Heart right ventricle (tissue), 16 donors: ENCODE results near the gene CBX3. TPM values are rescaled to one million over a fixed set of nuclear protein-coding genes. Genes with fewer than 3 reads are reported as not detected.

ENCODE experiments used
- ATAC-seq, 8 donors: fragments of 200-7000 bp; cut with Tn5 transposase; one replicate each; pipeline ENCODE4 v1.9.1; 2020; ENCODE audit warnings: mild to moderate bottlenecking in 8 of 8, moderate library complexity in 8 of 8, moderate number of reproducible peaks in 1 of 8
- DNase-seq, 2 donors: peaks; one replicate each; pipeline ENCODE4 v3.0.0-alpha.2; 2020
- H3K27ac ChIP-seq, 10 donors: fragments of 200-600 bp; sonication (generic) in 2 of 10; one replicate each; pipeline versions ENCODE4 v1.5.0 to v1.8.0; 2020 to 2022; ENCODE audit warnings: mild to moderate bottlenecking in 3 of 10
- H3K27me3 ChIP-seq, 7 donors: fragments of 200-600 bp; one replicate each; pipeline ENCODE4 v1.8.0; 2021 to 2022; ENCODE audit warnings: mild to moderate bottlenecking in 2 of 7
- H3K36me3 ChIP-seq, 9 donors: fragments of 200-600 bp; sonication (generic) in 1 of 9; one replicate each; pipeline versions ENCODE4 v1.5.0 to v1.8.0; 2020 to 2022; ENCODE audit warnings: mild to moderate bottlenecking in 2 of 9
- H3K4me1 ChIP-seq, 9 donors: fragments of 200-600 bp; sonication (generic) in 1 of 9; one replicate each; pipeline versions ENCODE4 v1.5.0 to v1.8.0; 2020 to 2022; ENCODE audit warnings: mild to moderate bottlenecking in 4 of 9
- H3K4me3 ChIP-seq, 10 donors: fragments of 200-600 bp; sonication (generic) in 2 of 10; one replicate each; pipeline versions ENCODE4 v1.5.0 to v1.8.0; 2020 to 2022; ENCODE audit warnings: mild to moderate bottlenecking in 7 of 10, moderate library complexity in 2 of 10
- H3K9me3 ChIP-seq, 11 donors: fragments of 200-600 bp in 10 of 11; sonication (generic) in 2 of 11; one replicate each; pipeline versions ENCODE4 v1.5.0 to v1.8.0; 2013 to 2022; ENCODE audit warnings: mild to moderate bottlenecking in 2 of 11, control low read depth in 1 of 11, moderate library complexity in 1 of 11
- WGBS, 2 donors: extraction: QIAGEN DNeasy Blood & Tissue Kit; methylation state at CpG; one replicate each; pipeline ENCODE4 v1.1.7; 2013; ENCODE audit warnings: inconsistent platforms in 1 of 2; 5-methylcytosine and 5-hydroxymethylcytosine counted together
- intact Hi-C, 10 donors: fragments of 100-400 bp; cut with DNase I; formaldehyde crosslinking; loops; one replicate each; pipeline versions ENCODE4 v1.11.1 to v1.14.2; 2022
- polyA plus RNA-seq, 2 donors: library from polyadenylated mRNA; stranded (reverse); fragments of 200-250 nt; gene quantifications; one replicate each; pipeline ENCODE4 v1.2.3, GENCODE V29; 2013
- total RNA-seq, 10 donors: library from RNA; stranded (reverse); fragmentation: NEBNext Ultra II Directional in 3 of 10; extraction: Animal tissue kit (Norgen Biotek cat#: 25700) in 3 of 10; gene quantifications; one replicate each; pipeline versions ENCODE4 v1.2.1 to v1.2.4, GENCODE V29; 2021 to 2023
- TF ChIP-seq, protein P1 (sequence below), 9 donors: fragments of 200-600 bp; sonication (generic) in 2 of 9; IDR thresholded peaks; one replicate each; pipeline versions ENCODE4 v1.5.0 to v1.8.0; 2021 to 2022; ENCODE audit warnings: antibody characterized with exemption in 9 of 9, mild to moderate bottlenecking in 5 of 9, moderate library complexity in 1 of 9
- donor health status: Arrhythmogenic right ventricular cardiomyopathy.
- donor health status: ischemic (EF 13 %, LVEDD 7.1; RV severe dilation, severe dysfunction).
- donor health status: healthy with polysubstance abuse.
- donor health status: DM: no; HTN: yes; CAD: no.
- donor health status: DM: no; HTN: no; CAD: no.
- donor health status: ischemic (EF 25% LVEDD 6.9; RV normal size, moderate dysfunction).
- donor health status: ischemic (EF 25% LVEDD 5.7; RV mildly dilated, moderate dysfunction).
- donor health status: healthy.
- donor health status: DM: yes; HTN: yes; CAD: no.
- donor health status: Ischemic cardiomyopathy.
- donor health status: ischemic (EF 35%, LVEDD 5.7; RV mildly dilated, moderate dysfunction).
- donor health status: nonischemic (EF 11% LVEDD 7.7; RV severe dilation, severe dysfunction).
- donor health status: DM: yes; HTN: yes; CAD: no.
- donor health status: PGD.
- donor health status: ischemic (EF 29% LVEDD 5.4; RV normal size, mild dysfunction).
- donor health status: nonischemic (EF 23%, LVEDD 6.1; RV moderate dilation, normal function).

CBX3 gene
- total and polyA plus RNA-seq, 12 donors: 49.0 to 72.6 (median 58.6) TPM

DNA sequence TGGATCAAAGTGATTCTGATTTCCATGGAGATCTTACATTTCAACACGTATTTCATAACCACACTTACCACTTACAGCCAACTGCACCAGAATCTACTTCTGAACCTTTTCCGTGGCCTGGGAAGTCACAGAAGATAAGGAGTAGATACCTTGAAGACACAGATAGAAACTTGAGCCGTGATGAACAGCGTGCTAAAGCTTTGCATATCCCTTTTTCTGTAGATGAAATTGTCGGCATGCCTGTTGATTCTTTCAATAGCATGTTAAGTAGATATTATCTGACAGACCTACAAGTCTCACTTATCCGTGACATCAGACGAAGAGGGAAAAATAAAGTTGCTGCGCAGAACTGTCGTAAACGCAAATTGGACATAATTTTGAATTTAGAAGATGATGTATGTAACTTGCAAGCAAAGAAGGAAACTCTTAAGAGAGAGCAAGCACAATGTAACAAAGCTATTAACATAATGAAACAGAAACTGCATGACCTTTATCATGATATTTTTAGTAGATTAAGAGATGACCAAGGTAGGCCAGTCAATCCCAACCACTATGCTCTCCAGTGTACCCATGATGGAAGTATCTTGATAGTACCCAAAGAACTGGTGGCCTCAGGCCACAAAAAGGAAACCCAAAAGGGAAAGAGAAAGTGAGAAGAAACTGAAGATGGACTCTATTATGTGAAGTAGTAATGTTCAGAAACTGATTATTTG, 16.3 kb upstream of the CBX3 start:
- H3K9me3 ChIP-seq: no peaks in the 10 kb centered on the region
- H3K4me3 ChIP-seq: no peak overlapping the region
- peaks cover 0 to 62% (median 29%) of the 10 kb centered on the region in 9 donors for H3K4me1 ChIP-seq
- DNase-seq (no peak), ATAC-seq (no peak)
- intact Hi-C loops: loop anchor here in 1 of 10 donors (10.0 kb wide), 1 partner anchor 90 kb away; no protein-coding TSS in a partner anchor
- WGBS, 2 donors: 87 to 89% methylated on average over 10 of the region's 10 CpGs
- TF ChIP-seq, protein P1, sequence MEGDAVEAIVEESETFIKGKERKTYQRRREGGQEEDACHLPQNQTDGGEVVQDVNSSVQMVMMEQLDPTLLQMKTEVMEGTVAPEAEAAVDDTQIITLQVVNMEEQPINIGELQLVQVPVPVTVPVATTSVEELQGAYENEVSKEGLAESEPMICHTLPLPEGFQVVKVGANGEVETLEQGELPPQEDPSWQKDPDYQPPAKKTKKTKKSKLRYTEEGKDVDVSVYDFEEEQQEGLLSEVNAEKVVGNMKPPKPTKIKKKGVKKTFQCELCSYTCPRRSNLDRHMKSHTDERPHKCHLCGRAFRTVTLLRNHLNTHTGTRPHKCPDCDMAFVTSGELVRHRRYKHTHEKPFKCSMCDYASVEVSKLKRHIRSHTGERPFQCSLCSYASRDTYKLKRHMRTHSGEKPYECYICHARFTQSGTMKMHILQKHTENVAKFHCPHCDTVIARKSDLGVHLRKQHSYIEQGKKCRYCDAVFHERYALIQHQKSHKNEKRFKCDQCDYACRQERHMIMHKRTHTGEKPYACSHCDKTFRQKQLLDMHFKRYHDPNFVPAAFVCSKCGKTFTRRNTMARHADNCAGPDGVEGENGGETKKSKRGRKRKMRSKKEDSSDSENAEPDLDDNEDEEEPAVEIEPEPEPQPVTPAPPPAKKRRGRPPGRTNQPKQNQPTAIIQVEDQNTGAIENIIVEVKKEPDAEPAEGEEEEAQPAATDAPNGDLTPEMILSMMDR (IDR thresholded peaks at IDR 0.05): no peak
- no peaks in the 10 kb centered on the region for H3K27me3 ChIP-seq
- H3K27ac ChIP-seq: no peak overlapping the region
- H3K36me3 ChIP-seq: peaks cover 0 to 61% (median 28%) of the 10 kb centered on the region in 9 donors

DNA sequence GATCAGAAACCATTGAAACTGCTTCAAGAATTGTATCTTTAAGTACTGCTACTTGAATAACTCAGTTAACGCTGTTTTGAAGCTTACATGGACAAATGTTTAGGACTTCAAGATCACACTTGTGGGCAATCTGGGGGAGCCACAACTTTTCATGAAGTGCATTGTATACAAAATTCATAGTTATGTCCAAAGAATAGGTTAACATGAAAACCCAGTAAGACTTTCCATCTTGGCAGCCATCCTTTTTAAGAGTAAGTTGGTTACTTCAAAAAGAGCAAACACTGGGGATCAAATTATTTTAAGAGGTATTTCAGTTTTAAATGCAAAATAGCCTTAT, 15.7 kb upstream of the CBX3 start:
- intact Hi-C loops: loop anchor here in 1 of 10 donors (10.0 kb wide), 1 partner anchor 91 kb away; no protein-coding TSS in a partner anchor
- Histone ChIP-seq H3K27ac (no peak overlapping the region), H3K36me3 (peaks cover 0 to 66% (median 34%) of the 10 kb centered on the region in 9 donors), H3K4me3 (no peak overlapping the region), H3K27me3 (no peaks in the 10 kb centered on the region), H3K4me1 (peaks cover 0 to 67% (median 28%) of the 10 kb centered on the region in 9 donors), H3K9me3 (no peaks in the 10 kb centered on the region)
- TF ChIP-seq, protein P1 (IDR thresholded peaks at IDR 0.05): no peak
- ATAC-seq (no peak), DNase-seq (no peak)
- 98% methylated on average over 1 of the region's 1 CpG for WGBS, 2 donors

DNA sequence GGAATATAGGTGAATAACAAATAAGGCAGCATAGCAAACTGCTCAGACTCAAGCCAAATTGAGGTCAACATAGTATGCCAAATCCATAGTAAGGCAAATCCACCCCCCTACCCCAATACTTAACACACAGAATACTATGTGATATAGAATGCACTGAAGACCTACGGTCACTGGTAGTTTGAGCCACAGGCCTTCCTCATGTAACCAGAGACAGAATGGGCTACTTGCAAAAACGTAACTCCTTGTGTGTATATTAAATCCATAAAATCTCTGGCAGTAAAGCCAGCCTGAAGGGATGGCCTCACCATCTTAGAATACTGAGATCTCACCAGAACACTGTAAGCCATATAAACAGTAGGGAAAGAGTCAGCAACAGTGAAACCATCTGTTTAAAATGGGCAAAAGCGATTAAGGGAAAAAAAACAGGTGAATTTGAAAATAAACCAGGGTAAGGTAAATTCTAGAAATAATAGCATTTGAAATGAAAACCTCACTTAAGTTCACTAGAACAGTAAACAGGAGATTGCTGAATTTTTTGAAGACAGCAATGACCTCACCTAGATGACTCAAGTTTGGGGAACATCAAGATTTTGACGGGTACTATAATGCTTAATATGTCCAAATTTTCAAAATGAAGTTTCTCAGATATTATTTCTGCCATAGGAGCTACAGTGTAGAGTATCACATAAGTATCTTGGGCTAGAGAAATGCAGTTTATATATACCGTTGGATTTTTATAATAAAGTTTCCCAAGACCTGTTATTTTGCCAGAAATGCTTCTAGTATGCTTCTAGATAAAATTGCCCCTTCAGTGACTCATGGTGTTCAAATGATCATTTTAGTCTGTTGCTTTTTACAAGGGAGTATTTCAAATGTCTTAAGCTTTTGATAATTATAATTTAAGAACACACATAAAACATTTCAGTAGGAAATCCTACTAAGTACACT, 14.9 kb upstream of the CBX3 start:
- intact Hi-C loops: loop anchor here in 1 of 10 donors (10.0 kb wide), 1 partner anchor 92 kb away; no protein-coding TSS in a partner anchor
- Histone ChIP-seq H3K27ac (no peak overlapping the region), H3K9me3 (no peaks in the 10 kb centered on the region), H3K27me3 (no peaks in the 10 kb centered on the region), H3K4me3 (no peak overlapping the region), H3K36me3 (peaks cover 0 to 75% (median 42%) of the 10 kb centered on the region in 9 donors), H3K4me1 (peaks cover 0 to 73% (median 34%) of the 10 kb centered on the region in 9 donors)
- TF ChIP-seq, protein P1 (IDR thresholded peaks at IDR 0.05): no peak
- WGBS, 2 donors: 88 to 90% methylated on average over 5 of the region's 5 CpGs
- DNase-seq: no peak
- no peak for ATAC-seq
